ENCODE results near the gene RPL27A. TPM values are rescaled to one million over a fixed set of nuclear protein-coding genes. Genes with fewer than 3 reads are reported as not detected.
A peak's percentile ranks its signal among the peaks of the same experiment; 100 is the strongest.

Gene RPL27A
- total RNA-seq, 1 donor from 2014 or later: 549 TPM

DNA sequence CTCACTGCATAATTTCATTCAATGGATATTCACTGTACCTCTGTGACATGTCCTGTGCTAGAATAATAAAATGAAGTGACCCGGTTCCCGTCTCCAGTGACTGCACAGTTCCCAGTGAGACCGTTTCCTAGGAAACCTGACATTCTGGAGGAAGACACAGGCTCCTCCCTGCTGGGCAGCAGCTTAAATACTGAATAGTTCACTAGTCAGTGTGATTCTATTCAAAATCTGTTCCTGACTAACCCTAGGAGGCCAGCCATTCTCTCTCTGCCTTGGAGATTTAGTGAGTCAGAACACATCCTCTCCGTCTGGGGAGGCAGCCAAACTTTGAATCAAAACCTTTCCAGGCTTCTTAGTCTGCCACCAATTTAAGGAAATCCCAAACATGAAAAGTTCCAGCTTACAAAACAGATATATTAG, 11.4 kb upstream of the RPL27A start:
- peak; percentile 95 for ATAC-seq (ENCODE audit: poor library complexity)
- intact Hi-C loops (cut with DNase I): no loop called here
- DNase-seq: peak; percentile 53

DNA sequence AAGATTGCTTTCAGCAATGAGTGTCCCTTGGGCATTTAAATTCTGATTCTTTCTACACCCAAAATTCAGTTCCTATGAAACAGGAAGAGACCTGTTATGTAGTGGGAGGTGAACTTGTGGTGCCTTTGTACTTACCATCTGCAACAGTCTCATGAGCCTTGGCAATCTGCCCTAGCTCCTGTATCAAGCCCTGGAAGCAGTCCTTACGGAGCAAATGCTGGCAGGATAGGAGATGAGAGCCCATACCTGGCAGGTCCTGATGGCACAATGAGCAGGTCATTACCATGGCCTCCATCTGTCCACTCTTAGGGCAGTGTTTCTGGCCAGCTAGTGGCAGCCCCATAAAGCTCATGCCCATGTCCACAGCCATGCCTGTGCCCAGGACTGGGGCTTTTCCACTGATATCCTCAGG, 10.9 kb upstream of the RPL27A start:
- intact Hi-C loops (cut with DNase I): no loop called here
- peak; percentile 38 for ATAC-seq (ENCODE audit: poor library complexity)
- no peak for DNase-seq

DNA sequence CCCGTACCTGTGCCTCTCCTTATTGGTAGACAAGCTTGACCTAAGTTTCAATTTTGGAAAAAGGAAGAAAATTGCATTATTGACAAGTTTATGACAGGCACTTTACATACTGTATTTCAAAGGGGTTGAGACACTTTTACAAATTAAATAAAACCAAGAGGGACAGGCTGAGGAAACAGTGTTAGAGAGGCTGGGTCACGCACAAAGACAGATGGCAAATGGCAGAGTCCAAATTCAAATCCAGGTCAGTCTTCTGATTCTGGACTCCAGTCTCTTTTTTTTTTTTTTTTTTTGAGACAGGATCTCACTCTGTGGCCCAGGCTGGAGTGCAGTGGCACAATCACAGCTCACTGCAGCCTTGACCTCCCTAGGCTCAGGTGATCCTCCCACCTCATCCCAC, 10.2 kb upstream of the RPL27A start:
- ATAC-seq (ENCODE audit: poor library complexity): no peak
- no peak for DNase-seq
- intact Hi-C loops (cut with DNase I): no loop called here

DNA sequence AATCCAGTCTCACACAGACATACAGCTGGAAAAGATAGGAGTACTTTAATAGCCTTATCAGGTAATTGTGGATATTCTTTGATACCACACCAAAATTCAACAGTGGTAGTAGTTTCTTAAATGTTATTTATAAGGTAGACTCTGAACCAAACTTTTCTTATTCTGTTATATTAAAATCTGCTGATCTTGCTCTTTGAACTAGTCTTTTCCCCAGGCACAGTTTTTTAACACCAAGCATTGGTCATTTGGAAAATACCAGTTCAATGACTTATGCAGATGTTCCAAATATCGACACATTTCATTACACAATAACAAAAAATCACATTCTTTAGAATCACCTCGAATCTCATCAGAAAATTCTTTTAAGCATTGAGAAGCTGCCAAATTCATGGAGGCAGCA, 7.7 kb upstream of the RPL27A start:
- no peak for DNase-seq
- ATAC-seq (ENCODE audit: poor library complexity): no peak
- intact Hi-C loops (cut with DNase I): no loop called here

DNA sequence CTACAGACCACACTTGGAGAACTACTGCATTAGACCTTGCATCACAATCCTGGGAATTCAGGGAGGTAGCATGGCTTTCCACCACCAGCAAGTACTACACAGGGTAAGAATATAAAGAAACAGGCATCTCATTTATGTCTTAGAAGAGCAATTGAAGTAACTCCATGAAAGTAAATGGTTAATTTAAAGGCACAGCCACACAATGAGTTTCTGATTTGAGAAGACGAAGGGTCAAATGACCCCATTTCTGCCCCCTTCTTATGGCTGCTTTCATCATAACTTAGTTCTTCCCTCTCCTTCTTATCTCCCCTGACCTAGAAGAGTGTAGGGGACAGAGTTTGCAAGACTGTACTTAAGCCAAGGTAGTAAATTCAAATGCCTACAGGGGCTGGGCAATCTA, 6.1 kb upstream of the RPL27A start:
- intact Hi-C loops (cut with DNase I): no loop called here
- DNase-seq (no peak), ATAC-seq (ENCODE audit: poor library complexity) (no peak)

DNA sequence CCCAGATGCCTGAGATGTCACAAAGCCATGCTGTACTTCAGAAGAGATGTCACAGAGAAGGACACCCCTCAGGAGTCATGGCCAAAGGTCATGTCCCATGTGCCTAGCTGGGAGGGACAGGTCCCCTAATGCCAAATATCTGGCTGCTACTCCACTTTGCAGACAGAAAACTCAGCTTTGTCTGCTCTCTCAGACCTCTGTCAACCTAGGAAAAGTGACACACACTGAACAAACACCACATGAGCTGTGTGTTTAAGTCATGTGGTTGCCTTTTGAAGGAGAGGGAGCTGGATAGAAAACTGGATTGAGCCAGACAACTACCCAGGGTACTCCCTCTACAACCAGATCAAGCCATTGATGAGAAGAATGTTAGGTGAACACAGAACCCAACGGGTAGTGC, 3.6 kb upstream of the RPL27A start:
- no peak for DNase-seq
- intact Hi-C loops (cut with DNase I): no loop called here
- ATAC-seq (ENCODE audit: poor library complexity): no peak

DNA sequence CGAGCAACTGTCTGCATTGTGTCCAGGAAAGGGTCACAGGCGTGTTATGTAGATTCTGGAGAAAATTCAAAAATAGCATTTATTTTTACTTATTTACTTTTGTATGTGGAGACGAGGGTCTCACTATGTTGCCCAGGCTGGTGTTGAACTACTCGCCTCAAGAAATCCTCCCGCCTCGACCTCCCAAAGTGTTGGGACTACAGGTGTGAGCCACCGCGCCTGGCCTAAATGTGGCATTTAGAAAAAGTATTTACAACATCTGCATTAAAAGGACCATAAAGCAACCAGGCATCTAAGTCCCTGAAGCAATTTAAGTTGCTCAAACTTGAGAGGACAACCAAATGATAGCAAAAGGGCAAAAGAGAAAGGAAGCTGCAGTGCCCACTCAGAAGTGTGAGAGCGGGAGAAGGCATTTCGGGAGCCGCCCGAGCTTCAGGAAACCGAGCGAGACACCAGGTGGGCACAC, 722 bp upstream of the RPL27A start:
- intact Hi-C loops (cut with DNase I): loop anchor here (5.0 kb wide), 1 partner anchor 230 kb away; the partner anchor contains the start of gene AKIP1
- ATAC-seq (ENCODE audit: poor library complexity) (no peak), DNase-seq (no peak)

DNA sequence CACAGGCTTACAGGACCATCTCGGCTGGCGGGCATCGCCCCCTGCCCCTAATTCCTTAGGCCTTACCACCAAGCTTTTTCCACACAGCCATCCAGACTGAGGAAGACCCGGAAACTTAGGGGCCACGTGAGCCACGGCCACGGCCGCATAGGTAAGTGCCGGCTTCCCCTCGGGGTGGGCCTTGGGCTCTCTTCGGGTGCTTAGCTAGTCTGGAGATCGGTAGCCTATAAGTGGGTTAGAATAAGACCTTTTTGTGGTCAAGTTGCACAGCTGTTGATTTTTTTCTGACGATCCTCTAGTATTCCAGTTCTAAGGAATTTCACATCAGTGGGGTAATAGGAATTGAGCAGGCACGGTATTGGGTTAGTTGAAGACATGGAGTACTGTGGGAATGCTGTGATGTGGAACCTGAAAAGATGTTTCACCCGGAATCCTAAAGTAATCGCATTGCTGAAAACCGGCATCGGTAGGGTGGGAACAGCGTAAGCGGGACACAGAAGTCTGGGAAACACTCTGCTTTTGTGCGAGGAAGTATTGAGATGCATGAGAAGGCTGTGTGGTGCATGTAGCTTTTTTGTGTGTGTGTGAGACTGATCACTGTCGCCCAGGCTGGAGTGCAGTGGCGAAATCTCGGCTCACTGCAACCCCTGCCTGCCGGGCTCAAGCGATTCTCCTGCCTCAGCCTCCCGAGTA, 669 bp downstream of the RPL27A start:
- ATAC-seq (ENCODE audit: poor library complexity) (peak; percentile 4), DNase-seq (no peak)
- intact Hi-C loops (cut with DNase I): loop anchor here (5.0 kb wide), 1 partner anchor 229 kb away; the partner anchor contains the start of gene AKIP1

DNA sequence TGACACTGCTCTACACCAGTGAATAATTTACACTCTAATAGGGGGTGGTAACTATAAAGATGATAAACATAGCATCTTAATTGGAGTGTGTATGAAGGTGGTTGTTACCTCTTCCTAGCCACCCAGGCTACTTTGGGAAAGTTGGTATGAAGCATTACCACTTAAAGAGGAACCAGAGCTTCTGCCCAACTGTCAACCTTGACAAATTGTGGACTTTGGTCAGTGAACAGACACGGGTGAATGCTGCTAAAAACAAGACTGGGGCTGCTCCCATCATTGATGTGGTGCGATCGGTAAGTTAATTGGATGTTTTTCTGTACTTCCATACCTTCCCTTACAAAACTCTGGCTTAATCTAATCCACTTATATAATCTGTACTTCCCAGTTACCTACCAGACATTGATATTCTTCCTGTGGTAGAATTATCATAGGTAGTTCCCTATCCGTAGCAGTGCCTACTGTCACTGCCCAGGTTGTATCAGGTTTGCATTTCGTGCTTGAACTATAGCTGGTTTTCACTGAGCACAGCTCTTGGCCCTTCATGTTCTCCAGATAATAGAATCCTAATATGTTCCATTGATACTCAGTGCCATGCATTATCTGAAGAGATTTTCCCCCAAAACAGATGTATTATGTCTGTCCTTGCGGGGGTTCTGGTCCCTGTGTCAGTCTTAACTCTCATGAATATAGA, 2.2 kb downstream of the RPL27A start:
- intact Hi-C loops (cut with DNase I): loop anchor here (5.0 kb wide), 2 partner anchors 128 to 228 kb away; partner anchors contain the start of gene AKIP1
- ATAC-seq (ENCODE audit: poor library complexity): no peak
- no peak for DNase-seq

DNA sequence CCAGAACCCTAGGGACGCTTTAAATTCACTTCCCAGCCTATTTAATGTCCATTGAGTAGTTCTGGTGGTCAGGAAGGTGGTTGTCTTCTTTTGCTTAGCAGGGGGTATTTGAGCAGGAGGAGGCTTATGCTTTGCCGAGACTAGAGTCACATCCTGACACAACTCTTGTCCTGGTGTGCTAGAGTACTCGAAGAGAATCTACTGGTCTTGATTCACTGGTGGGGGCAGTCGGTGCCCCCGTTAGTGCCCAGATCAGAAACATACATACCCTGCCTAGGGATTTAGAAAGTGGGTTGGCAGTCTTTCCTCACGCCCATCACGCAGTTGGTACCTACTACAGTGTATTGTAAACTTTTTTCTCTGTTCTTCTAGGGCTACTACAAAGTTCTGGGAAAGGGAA, 2.7 kb downstream of the RPL27A start:
- intact Hi-C loops (cut with DNase I): loop anchor here (5.0 kb wide), 1 partner anchor 127 kb away; a partner anchor contains a TSS
- ATAC-seq (ENCODE audit: poor library complexity) (no peak), DNase-seq (no peak)

DNA sequence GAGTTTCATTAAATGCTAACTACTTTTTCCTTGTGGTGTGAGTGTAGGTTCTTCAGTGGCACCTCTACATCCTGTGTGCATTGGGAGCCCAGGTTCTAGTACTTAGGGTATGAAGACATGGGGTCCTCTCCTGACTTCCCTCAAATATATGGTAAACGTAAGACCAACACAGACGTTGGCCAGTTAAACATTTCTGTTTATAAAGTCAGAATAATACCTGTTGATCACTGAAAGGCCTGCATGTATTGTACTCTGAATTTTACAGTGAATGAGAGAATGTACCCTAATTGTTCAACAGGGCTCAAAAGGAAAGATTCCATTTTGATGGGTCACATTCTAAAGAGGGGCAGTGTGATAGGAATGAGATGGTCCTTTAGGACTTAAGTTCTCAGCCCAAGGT, 3.2 kb downstream of the RPL27A start:
- intact Hi-C loops (cut with DNase I): loop anchor here (5.0 kb wide), 1 partner anchor 126 kb away; a partner anchor contains a TSS
- no peak for ATAC-seq (ENCODE audit: poor library complexity)
- DNase-seq: no peak

DNA sequence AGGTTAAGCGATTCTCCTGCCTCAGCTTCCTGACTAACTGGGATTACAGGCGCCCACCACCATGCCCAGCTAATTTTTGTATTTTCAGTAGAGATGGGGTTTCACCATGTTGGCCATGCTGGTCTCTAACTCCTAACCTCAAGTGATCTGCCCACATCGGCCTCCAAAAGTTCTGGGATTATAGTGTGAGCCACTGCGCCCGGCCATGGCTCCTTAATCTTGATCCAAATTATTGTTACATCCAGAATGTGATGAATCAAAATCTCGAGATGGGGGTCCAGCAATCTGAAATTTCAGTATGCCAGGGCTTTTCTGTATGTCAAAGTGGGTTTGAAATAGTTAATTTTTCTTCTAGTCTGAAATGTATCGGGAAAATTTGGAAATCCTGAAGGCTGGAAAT, 3.7 kb downstream of the RPL27A start:
- intact Hi-C loops (cut with DNase I): loop anchor here (5.0 kb wide), 1 partner anchor 126 kb away; a partner anchor contains a TSS
- ATAC-seq (ENCODE audit: poor library complexity): no peak
- no peak for DNase-seq

DNA sequence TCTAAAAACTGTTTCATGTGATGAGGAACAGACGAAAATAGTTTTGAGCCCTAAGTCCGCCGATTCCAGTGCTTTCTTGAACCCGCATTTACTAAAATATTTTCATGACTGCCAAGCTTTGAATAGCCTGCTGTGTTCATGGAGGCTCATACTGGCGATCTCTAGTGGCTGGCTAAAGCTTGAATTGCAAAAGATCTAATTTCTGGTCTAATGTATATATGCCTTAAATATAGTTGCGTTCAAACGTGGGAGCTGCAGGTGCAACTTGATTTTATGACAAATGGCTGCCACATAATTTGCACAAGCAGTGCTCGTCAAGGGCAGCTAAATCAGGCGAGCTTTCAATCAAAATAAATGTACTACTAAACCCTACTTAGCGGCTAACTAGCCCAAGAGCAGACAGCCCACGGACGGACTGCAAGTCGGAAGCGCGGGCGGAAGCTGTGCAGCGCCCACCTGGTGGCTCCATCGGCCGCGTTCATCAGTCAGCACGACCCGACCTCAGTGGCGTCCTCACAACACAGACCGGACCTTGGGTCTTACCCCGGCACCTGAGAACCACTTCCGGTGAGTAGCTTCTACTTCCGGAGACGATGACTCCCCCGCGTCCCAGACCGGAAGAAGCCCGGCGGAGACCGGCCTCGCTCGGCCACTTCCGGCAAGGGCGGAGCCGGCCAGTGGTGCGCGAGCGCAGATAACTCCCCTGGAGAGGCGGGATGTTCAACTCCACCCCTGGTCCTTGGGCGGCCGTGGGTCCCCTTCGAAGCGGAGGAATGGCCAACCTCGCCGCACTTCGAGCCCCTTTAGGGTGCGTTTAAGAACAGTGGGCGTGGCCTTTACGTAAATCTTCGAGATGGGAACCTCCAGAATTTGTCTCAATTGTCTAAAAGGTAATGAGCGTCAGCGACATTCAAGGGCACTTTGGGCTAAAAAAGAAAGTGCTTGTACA, 6.1 kb downstream of the RPL27A start:
- DNase-seq (peak; percentile 96), ATAC-seq (ENCODE audit: poor library complexity) (peak; percentile 98)
- intact Hi-C loops (cut with DNase I): loop anchor here (5.0 kb wide), 1 partner anchor 124 kb away; a partner anchor contains a TSS

DNA sequence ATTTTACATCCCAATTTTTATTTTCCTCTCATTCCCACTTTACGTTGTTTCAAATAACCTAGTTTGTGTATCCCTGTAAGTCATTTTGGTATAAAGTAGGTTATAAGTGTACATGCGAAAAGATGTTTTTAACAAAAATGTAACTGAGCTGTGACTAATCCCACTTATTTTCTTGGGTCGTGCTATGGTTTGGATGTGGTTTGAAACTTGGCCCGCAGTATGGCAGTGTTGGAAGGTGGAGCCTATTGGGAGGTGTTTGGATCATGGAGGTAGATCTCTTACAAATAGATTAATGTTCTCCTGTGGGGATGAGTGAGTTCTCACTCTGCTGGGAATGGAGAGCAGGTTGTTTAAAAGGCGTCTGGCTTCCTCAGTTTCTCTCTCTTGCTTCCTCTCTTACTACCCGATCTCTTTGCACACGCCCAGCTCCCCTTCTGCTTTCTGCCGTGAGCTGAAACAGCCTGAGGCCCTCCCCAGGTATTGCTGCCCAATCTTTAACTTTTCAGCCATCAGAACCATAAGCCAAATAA, 7.2 kb downstream of the RPL27A start:
- intact Hi-C loops (cut with DNase I): loop anchor here (5.0 kb wide), 1 partner anchor 123 kb away; a partner anchor contains a TSS
- DNase-seq: no peak
- ATAC-seq (ENCODE audit: poor library complexity): no peak

DNA sequence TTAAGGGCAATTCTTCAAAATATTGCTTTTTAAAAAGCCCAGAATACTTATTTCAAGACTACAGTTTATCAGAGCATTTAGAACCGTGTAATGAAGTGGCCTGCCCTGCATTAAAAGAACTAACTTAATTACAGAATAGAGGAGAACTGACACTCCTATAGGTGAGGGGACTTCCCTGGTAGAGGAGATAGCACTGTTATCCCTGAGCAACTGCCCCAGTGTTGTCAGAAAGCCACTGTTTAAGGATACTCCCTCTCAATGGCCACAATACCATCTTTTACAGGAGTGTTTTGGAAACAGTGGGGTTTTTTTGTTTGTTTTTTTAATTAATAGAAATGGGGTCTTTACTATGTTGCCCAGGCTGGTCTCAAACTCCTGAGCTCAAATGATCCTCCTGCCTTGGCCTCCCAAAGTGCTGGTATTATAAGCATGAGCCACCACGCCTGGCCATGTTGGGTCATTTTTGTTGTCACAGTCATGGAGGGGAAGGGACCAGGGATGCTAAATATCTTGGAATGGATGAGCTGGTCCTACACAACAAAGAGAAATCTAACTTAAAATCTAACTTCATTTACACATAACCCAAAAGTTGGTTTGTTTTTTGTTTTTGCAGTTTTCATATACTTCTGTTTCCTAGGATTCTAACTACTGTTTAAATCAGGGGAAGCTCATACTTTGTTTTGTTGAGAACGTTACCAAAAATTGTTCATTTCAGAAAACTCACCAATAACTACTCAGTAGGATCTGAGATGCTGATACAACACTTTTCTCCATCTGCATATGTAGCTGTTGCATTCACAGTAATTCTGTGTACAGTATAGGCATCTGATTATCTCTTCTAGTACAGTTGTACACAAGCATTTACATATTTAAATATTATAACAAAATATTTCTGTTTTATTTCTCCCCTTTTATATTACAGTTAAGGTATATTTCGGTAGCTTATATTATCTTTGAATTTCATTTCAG, 8.1 kb downstream of the RPL27A start:
- ATAC-seq (ENCODE audit: poor library complexity) (no peak), DNase-seq (no peak)
- intact Hi-C loops (cut with DNase I): no loop called here

DNA sequence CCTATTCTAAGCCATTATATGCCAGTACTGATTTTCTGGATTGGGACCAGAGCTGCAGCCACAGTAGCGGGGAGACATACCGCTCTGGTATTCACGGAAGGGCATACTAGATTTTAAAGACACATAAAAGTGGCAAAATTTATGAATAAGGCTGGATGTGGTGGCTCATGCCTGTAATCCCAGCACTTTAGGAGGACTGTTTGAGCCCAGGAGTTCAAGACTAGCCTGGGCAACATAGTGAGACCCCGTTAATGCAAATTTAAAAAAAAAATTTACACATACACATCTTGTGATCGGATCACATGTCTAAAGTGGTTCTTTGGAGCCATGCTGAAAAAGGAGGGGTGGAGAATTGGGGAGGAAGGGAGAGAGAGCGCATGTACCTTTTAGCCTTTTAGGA, 9.0 kb downstream of the RPL27A start:
- no peak for DNase-seq
- intact Hi-C loops (cut with DNase I): no loop called here
- no peak for ATAC-seq (ENCODE audit: poor library complexity)

DNA sequence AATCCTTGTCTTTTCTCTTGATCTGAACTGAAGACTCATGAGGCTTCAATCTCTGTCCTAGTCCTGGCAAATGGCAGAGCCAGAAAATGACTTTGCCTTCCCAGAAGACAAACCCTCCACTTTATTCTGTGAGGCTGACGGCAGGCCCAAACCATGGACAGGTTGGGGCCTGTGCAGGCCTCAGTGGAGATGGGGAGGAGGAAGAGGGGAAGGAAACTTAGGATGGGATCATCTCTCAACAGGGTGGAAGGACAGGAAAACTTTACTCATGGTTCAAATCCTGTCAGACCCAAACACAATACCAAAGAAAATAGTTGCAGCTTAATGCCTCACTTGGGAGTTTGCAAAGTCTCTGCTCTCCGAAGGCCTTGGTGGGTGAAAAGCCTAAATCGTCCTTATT, 9.8 kb downstream of the RPL27A start:
- DNase-seq (no peak), ATAC-seq (ENCODE audit: poor library complexity) (no peak)
- intact Hi-C loops (cut with DNase I): no loop called here

Measured in Right ventricle myocardium superior (tissue), 1 donor.